ENCODE results near the gene ADAM12.

The ADAM12 gene

DNA sequence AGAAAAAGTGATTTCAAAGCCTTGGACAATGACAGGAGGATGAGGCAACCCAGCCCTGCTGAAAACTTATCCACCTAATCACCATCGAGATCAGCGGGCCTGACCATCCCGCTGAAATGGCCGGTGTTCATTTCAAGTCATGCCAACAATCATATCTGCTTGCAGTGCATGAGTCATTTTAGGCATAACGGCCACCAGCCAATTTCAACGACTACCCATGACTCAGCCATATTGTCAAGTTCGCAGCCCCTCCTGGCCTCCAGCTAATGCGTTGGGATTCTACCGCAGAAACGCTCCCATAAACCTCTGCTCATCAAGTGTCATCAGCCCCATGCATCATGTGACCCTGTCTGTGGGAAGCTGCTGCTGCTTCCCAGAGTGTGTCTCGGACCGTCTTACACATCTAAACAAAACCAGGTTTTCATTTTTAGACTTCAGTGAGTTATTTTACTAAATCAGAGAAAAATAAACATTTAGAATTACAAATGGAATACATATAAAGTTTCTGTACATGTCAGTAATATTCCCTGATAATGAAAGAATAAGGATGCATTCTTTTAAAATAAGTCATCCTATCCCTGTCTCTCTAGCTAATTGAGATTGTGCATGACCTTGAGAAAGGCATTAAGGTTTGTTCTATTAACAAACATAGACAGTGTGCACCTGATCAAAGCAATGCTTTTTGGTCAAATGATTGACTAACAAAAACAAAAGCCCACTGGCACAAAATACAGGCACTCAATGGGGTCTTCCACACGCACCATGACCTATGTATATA, 188.9 kb downstream of the ADAM12 start:
- Histone ChIP-seq H3K9me3 (ENCODE audit: control insufficient read depth, insufficient read depth, low read depth, low read length) (no peaks in the 10 kb centered on the region), H3K4me1 (ENCODE audit: control insufficient read depth, insufficient read depth, low read length) (no peaks in the 10 kb centered on the region), H3K4me3 (ENCODE audit: low read depth, low read length) (no peak overlapping the region), H3K27ac (ENCODE audit: extremely low read depth, low read depth, low read length) (no peak overlapping the region; the same call in 1 of the 2 replicates), H3K36me3 (ENCODE audit: control insufficient read depth in 2 of 2, insufficient read depth in 1 of 2, low read length in 2 of 2) (no peaks in the 10 kb centered on the region)
- POLR2A ChIA-PET: no interaction called here
- CTCF ChIA-PET: interaction anchor here (0.7 kb wide), 1 partner anchor 215 kb away, joined by 3 read pairs; no protein-coding TSS in a partner anchor
- TF ChIP-seq ZNF324 (tag by site-specific recombination; IDR thresholded peaks at IDR 0.05): peak; percentile 85
- TF ChIP-seq, protein P1, sequence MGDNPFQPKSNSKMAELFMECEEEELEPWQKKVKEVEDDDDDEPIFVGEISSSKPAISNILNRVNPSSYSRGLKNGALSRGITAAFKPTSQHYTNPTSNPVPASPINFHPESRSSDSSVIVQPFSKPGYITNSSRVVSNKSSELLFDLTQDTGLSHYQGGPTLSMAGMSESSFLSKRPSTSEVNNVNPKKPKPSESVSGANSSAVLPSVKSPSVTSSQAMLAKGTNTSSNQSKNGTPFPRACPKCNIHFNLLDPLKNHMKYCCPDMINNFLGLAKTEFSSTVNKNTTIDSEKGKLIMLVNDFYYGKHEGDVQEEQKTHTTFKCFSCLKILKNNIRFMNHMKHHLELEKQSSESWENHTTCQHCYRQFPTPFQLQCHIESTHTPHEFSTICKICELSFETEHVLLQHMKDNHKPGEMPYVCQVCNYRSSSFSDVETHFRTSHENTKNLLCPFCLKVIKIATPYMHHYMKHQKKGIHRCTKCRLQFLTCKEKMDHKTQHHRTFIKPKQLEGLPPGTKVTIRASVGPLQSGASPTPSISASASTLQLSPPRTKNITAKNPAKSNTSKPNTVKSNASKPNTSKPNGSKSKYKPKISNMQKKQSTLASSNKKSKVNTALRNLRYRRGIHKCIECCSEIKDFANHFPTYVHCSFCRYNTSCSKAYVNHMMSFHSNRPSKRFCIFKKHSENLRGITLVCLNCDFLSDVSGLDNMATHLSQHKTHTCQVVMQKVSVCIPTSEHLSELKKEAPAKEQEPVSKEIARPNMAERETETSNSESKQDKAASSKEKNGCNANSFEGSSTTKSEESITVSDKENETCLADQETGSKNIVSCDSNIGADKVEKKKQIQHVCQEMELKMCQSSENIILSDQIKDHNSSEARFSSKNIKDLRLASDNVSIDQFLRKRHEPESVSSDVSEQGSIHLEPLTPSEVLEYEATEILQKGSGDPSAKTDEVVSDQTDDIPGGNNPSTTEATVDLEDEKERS (tag by site-specific recombination; IDR thresholded peaks at IDR 0.05): 0 out of 2 replicates have a peak, but pooled peaks have one; percentile 28
- TF ChIP-seq ZNF2 (tag by site-specific recombination; IDR thresholded peaks at IDR 0.05): 0 out of 2 replicates have a peak, but pooled peaks have one; percentile 63
- peak; percentile 89 for TF ChIP-seq ZNF660 (tag by site-specific recombination; IDR thresholded peaks at IDR 0.05)
- 0 out of 2 replicates have a peak, but pooled peaks have one; percentile 48 for TF ChIP-seq ZNF10 (tag by site-specific recombination; IDR thresholded peaks at IDR 0.05)
- no peak for TF ChIP-seq SALL2 (tag by site-specific recombination; IDR thresholded peaks at IDR 0.05; ENCODE audit: borderline replicate concordance)
- no peak for TF ChIP-seq ZNF510 (tag by site-specific recombination; IDR thresholded peaks at IDR 0.05; ENCODE audit: insufficient replicate concordance)
- no peak for TF ChIP-seq ZNF571 (tag by site-specific recombination; IDR thresholded peaks at IDR 0.05)
- TF ChIP-seq ZBTB21 (tag by site-specific recombination; IDR thresholded peaks at IDR 0.05): peak; percentile 75
- no peak for TF ChIP-seq HOXC10 (CRISPR knock-in tag; IDR thresholded peaks at IDR 0.05)
- no peak for TF ChIP-seq ZNF133 (tag by site-specific recombination; IDR thresholded peaks at IDR 0.05)
- 0 out of 2 replicates have a peak, but pooled peaks have one; percentile 20 for TF ChIP-seq MEIS1 (CRISPR knock-in tag; IDR thresholded peaks at IDR 0.05; ENCODE audit: borderline replicate concordance)
- TF ChIP-seq ZNF707 (tag by site-specific recombination; IDR thresholded peaks at IDR 0.05): no peak
- no peak for TF ChIP-seq ZNF792 (tag by site-specific recombination; IDR thresholded peaks at IDR 0.05)
- no peak for TF ChIP-seq ZFHX2 (tag by site-specific recombination; conservative IDR thresholded peaks at IDR 0.05)
- peak; percentile 95 for TF ChIP-seq ZEB2 (tag by site-specific recombination; IDR thresholded peaks at IDR 0.05)
- TF ChIP-seq SP3 (tag by site-specific recombination; IDR thresholded peaks at IDR 0.05): peak; percentile 46; the same call in 1 of the 2 replicates
- TF ChIP-seq GFI1B (tag by site-specific recombination; IDR thresholded peaks at IDR 0.05): peak; percentile 27; the same call in 1 of the 2 replicates
- no peak for TF ChIP-seq ZNF473 (tag by site-specific recombination; IDR thresholded peaks at IDR 0.05)
- TF ChIP-seq ZSCAN16 (tag by site-specific recombination; IDR thresholded peaks at IDR 0.05): no peak
- no peak for TF ChIP-seq ZBTB7A (tag by site-specific recombination; IDR thresholded peaks at IDR 0.05; ENCODE audit: low read depth)
- TF ChIP-seq, protein P2, sequence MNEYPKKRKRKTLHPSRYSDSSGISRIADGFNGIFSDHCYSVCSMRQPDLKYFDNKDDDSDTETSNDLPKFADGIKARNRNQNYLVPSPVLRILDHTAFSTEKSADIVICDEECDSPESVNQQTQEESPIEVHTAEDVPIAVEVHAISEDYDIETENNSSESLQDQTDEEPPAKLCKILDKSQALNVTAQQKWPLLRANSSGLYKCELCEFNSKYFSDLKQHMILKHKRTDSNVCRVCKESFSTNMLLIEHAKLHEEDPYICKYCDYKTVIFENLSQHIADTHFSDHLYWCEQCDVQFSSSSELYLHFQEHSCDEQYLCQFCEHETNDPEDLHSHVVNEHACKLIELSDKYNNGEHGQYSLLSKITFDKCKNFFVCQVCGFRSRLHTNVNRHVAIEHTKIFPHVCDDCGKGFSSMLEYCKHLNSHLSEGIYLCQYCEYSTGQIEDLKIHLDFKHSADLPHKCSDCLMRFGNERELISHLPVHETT (tag by site-specific recombination; IDR thresholded peaks at IDR 0.05): peak; percentile 95
- peak; percentile 96 for TF ChIP-seq ZNF600 (tag by site-specific recombination; IDR thresholded peaks at IDR 0.05)
- no peak for TF ChIP-seq ZNF658 (tag by site-specific recombination; IDR thresholded peaks at IDR 0.05)
- TF ChIP-seq ZBTB20 (tag by site-specific recombination; IDR thresholded peaks at IDR 0.05): peak; percentile 21; the same call in 1 of the 2 replicates
- TF ChIP-seq, protein P3, sequence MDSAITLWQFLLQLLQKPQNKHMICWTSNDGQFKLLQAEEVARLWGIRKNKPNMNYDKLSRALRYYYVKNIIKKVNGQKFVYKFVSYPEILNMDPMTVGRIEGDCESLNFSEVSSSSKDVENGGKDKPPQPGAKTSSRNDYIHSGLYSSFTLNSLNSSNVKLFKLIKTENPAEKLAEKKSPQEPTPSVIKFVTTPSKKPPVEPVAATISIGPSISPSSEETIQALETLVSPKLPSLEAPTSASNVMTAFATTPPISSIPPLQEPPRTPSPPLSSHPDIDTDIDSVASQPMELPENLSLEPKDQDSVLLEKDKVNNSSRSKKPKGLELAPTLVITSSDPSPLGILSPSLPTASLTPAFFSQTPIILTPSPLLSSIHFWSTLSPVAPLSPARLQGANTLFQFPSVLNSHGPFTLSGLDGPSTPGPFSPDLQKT (IDR thresholded peaks at IDR 0.05; ENCODE audit: borderline replicate concordance, low read depth, low read length): no peak
- peak; percentile 30; the same call in 1 of the 2 replicates for TF ChIP-seq OSR2 (tag by site-specific recombination; IDR thresholded peaks at IDR 0.05)
- TF ChIP-seq, protein P4, sequence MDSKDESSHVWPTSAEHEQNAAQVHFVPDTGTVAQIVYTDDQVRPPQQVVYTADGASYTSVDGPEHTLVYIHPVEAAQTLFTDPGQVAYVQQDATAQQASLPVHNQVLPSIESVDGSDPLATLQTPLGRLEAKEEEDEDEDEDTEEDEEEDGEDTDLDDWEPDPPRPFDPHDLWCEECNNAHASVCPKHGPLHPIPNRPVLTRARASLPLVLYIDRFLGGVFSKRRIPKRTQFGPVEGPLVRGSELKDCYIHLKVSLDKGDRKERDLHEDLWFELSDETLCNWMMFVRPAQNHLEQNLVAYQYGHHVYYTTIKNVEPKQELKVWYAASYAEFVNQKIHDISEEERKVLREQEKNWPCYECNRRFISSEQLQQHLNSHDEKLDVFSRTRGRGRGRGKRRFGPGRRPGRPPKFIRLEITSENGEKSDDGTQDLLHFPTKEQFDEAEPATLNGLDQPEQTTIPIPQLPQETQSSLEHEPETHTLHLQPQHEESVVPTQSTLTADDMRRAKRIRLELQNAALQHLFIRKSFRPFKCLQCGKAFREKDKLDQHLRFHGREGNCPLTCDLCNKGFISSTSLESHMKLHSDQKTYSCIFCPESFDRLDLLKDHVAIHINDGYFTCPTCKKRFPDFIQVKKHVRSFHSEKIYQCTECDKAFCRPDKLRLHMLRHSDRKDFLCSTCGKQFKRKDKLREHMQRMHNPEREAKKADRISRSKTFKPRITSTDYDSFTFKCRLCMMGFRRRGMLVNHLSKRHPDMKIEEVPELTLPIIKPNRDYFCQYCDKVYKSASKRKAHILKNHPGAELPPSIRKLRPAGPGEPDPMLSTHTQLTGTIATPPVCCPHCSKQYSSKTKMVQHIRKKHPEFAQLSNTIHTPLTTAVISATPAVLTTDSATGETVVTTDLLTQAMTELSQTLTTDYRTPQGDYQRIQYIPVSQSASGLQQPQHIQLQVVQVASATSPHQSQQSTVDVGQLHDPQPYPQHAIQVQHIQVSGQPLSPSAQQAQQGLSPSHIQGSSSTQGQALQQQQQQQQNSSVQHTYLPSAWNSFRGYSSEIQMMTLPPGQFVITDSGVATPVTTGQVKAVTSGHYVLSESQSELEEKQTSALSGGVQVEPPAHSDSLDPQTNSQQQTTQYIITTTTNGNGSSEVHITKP (tag by site-specific recombination; IDR thresholded peaks at IDR 0.05): peak; percentile 75
